ENCODE data around the gene CRMP1.

DNA sequence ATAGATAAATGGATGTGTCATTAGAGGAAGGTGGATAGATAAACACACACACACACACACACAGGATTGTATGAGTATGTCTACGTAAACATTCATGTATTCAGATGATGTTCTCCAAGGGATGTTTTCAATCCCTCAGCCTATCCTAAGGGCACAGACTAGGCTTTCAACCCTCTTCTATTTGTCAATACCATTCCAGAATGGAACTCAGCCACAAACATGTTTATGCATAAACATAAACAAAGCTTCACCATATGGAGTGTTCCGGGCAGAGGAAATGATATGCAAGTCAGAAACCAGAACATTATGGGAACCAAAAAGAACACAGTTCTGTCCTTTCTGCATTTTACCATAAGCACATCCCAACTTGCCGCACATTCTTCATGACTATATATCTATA, 25.0 kb downstream of the CRMP1 start:
- no peak for TF ChIP-seq POLR2A (IDR thresholded peaks at IDR 0.05)
- TF ChIP-seq, protein P1, sequence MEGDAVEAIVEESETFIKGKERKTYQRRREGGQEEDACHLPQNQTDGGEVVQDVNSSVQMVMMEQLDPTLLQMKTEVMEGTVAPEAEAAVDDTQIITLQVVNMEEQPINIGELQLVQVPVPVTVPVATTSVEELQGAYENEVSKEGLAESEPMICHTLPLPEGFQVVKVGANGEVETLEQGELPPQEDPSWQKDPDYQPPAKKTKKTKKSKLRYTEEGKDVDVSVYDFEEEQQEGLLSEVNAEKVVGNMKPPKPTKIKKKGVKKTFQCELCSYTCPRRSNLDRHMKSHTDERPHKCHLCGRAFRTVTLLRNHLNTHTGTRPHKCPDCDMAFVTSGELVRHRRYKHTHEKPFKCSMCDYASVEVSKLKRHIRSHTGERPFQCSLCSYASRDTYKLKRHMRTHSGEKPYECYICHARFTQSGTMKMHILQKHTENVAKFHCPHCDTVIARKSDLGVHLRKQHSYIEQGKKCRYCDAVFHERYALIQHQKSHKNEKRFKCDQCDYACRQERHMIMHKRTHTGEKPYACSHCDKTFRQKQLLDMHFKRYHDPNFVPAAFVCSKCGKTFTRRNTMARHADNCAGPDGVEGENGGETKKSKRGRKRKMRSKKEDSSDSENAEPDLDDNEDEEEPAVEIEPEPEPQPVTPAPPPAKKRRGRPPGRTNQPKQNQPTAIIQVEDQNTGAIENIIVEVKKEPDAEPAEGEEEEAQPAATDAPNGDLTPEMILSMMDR (IDR thresholded peaks at IDR 0.05): no peak

Data from body of pancreas (tissue), 4 donors.